ENCODE data around the gene CUBN. TPM values are rescaled to one million over a fixed set of nuclear protein-coding genes. Genes with fewer than 3 reads are reported as not detected.

The CUBN gene
- total and polyA plus RNA-seq, 9 of the 15 experiments (the other 6 are each of a cell fraction or from before 2014, with no cell fraction given), result 0.04 to 0.33 (median 0.09) TPM

DNA sequence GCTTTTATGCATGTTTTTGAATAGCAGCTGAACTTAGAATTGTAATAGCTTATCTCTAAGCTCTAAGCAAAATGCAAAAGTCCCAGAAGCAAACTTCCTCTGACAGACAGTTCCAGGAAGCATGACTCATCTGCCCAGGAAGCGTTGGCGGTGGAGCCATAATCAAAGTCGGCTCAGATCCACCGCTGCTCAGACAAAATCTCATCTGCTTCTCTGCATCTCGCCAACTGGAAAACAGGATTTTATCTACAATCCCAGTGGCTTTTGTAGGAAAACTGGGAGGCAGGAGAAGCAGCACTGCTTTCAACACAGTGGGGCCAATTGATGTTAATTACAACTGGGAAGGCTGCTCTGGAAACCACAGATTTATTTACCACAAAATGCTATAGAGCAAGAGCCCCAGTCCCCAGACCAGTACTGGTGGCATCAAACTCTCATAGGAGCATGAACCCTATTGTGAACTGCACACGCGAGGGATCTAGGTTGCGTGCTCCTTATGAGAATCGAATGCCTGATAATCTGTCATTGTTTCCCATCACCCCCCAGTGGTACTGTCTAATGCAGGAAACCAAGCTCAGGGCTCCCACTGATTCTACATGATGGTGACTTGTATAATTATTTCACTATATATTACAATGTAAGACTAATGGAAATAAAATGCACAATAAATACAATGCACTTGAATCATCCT lies 99.9 kb downstream of the CUBN start (continued):
- 0 out of 2 replicates have a peak, but pooled peaks have one; percentile 33 for TF ChIP-seq ZBTB40 (IDR thresholded peaks at IDR 0.05)
- no peak for TF ChIP-seq ZBTB40 (CRISPR knock-in tag; IDR thresholded peaks at IDR 0.05)
- TF ChIP-seq TEAD2 (tag; IDR thresholded peaks at IDR 0.05), result no peak
- no peak for TF ChIP-seq MXI1 (IDR thresholded peaks at IDR 0.05; ENCODE audit: low read depth, low read length)
- no peak for TF ChIP-seq NFRKB (IDR thresholded peaks at IDR 0.05; ENCODE audit: low read depth)
- no peak for TF ChIP-seq POLR2B (IDR thresholded peaks at IDR 0.05; ENCODE audit: low read depth, partially characterized antibody)
- no peak for TF ChIP-seq TOE1 (IDR thresholded peaks at IDR 0.05; ENCODE audit: borderline replicate concordance)
- no peak for TF ChIP-seq TOE1 (CRISPR knock-in tag; IDR thresholded peaks at IDR 0.05; ENCODE audit: borderline replicate concordance, low read depth)
- no peak for TF ChIP-seq ELF4 (CRISPR knock-in tag; IDR thresholded peaks at IDR 0.05)
- TF ChIP-seq, protein P1, sequence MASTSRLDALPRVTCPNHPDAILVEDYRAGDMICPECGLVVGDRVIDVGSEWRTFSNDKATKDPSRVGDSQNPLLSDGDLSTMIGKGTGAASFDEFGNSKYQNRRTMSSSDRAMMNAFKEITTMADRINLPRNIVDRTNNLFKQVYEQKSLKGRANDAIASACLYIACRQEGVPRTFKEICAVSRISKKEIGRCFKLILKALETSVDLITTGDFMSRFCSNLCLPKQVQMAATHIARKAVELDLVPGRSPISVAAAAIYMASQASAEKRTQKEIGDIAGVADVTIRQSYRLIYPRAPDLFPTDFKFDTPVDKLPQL (IDR thresholded peaks at IDR 0.05; ENCODE audit: extremely low read depth, insufficient read length), result no peak
- TF ChIP-seq, protein P2, sequence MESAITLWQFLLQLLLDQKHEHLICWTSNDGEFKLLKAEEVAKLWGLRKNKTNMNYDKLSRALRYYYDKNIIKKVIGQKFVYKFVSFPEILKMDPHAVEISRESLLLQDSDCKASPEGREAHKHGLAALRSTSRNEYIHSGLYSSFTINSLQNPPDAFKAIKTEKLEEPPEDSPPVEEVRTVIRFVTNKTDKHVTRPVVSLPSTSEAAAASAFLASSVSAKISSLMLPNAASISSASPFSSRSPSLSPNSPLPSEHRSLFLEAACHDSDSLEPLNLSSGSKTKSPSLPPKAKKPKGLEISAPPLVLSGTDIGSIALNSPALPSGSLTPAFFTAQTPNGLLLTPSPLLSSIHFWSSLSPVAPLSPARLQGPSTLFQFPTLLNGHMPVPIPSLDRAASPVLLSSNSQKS (CRISPR knock-in tag; IDR thresholded peaks at IDR 0.05), result no peak
- TF ChIP-seq ZFP1 (CRISPR knock-in tag; IDR thresholded peaks at IDR 0.05), result no peak
- no peak for TF ChIP-seq ZNF263 (CRISPR knock-in tag; IDR thresholded peaks at IDR 0.05; ENCODE audit: borderline replicate concordance)
- no peak for TF ChIP-seq KAT2B (IDR thresholded peaks at IDR 0.05; ENCODE audit: low read depth, low read length)
- peak in 1 of 2 experiments; percentile 59; a peak in 1 of 4 replicates for TF ChIP-seq MNT (conservative IDR thresholded peaks at IDR 0.05)
- TF ChIP-seq ATF1 (CRISPR knock-in tag; IDR thresholded peaks at IDR 0.05), result no peak
- TF ChIP-seq ATF1 (tag; IDR thresholded peaks at IDR 0.05), result peak; percentile 62

Data from K562 (cell line).